ENCODE measurements around the gene POMC.
A peak's percentile ranks its signal among the peaks of the same experiment; 100 is the strongest.
"Not testable (repeated sequence)": the region's sequence is repeated elsewhere in the genome, so short reads cannot be mapped to it uniquely, and the experiment has no call there.

Gene POMC

GRCh38 chr2:25176138-25176537 is 7.8 kb upstream of the POMC start:
- no peak for DNase-seq

- DNase-seq = no peak
Measured at GRCh38 chr2:25174192-25174861, 5.9 kb upstream of the POMC start.

- no peak for DNase-seq
Measured at GRCh38 chr2:25173719-25174118, 5.3 kb upstream of the POMC start.

- DNase-seq = no peak
Measured at GRCh38 chr2:25170888-25171287, 2.5 kb upstream of the POMC start.

GRCh38 chr2:25169073-25169470 is 692 bp upstream of the POMC start:
- DNase-seq = no peak

DNA sequence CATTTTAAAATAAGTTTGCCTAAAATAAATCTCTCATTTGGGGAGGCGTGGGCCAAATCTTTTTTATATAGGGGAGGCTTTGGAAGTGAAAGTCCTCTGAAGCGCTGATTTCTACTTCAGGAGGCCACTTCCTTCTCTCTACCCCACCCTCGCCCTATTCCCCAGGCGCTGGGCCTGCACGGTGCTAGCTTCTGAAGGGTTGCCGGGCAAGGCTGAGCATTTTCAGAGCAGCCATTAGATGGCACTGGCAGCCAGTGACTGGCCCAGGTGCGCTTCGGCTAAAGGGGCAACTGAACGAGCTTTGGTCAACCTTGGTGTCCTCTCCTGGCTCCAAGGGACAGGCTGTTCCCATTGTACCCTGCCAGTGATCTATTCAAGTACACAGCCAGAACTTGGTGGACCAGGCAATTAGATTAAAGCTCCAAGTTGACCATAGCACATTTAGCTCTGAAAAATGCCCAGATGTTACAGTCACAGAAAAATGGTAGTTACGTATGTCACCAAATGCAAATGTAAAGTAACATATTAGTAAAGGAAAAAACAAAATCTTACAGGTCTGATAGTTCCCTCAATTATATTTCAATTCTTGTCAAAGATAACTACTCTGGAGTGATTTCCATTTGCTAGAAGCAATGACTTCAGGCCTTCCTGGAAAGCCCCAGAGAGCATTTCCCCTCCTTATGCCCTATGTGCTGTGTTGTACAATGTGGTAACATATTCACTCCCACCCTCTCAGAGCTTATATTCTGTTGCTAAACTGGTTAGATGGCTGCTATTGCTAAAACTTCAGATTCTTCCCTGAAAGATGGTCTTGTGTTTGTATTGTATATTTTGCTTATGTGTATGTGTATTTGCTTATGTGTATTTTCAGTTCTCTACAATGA is 2.1 kb downstream of the POMC start:
- DNase-seq = peak; percentile 41

DNA sequence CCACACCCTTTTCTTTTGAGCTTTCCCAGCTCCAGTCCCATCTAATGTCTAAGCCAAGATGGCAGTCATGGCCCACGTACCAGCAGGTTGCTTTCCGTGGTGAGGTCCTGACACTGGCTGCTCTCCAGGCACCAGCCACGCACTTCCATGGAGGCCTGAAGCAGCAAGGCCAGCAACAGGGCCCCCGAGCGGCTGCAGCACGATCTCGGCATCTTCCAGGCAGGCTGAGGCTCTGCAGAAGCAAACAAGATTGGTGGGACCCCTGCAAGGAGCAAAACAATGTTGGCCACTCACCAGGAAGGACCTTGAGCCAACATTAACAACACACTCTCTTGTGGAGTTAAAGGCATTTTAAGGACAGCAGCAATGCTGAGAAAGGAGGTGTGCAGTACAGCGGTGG is 3.8 kb downstream of the POMC start:
- DNase-seq = no peak

DNA sequence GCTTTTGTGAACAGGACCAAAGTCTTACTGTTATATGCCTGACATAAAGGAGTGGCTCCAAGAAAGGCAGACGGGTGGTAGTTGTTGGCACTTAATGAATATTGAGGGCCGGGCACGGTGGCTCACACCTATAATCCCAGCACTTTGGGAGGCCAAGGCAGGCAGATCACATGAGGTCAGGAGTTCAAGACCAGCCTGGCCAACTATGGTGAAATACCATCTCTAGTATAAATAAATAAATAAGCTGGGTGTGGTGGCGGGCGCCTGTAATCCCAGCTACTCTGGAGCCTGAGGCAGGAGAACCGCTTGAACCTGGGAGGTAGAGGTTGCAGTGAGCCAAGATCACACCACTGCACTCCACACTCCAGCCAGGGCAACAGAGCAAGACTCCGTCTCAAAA is 6.3 kb downstream of the POMC start:
- not testable (repeated sequence) for DNase-seq

GRCh38 chr2:25161055-25161781 is 7.2 kb downstream of the POMC start:
- peak; percentile 67 for DNase-seq

DNA sequence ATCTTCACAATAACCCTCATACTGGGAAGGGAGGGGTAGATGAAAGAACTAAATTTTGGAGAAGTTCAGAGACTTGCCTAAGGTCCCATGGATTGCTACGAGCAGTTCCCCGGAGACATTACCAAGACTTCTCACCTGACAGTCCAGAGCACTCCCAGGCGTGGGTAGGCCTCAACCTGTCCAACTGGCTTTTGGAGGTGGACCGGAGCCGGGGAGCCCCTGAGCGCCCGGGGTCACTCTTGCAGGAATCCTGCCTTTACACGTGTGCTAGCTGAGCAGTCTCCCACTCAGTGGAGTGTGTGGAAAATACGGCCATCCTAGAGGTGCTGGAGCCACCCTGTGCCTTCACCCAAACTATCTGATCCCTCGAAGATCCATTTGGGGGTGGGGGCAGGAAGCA is 8.0 kb downstream of the POMC start:
- DNase-seq = no peak

GRCh38 chr2:25159949-25160348 is 8.4 kb downstream of the POMC start:
- no peak for DNase-seq

GRCh38 chr2:25158096-25158852 is 10.1 kb downstream of the POMC start:
- no peak for DNase-seq

GRCh38 chr2:25155401-25155800 is 13.0 kb downstream of the POMC start:
- DNase-seq = no peak

- DNase-seq = no peak
Measured at GRCh38 chr2:25151718-25152117, 16.7 kb downstream of the POMC start.

DNA sequence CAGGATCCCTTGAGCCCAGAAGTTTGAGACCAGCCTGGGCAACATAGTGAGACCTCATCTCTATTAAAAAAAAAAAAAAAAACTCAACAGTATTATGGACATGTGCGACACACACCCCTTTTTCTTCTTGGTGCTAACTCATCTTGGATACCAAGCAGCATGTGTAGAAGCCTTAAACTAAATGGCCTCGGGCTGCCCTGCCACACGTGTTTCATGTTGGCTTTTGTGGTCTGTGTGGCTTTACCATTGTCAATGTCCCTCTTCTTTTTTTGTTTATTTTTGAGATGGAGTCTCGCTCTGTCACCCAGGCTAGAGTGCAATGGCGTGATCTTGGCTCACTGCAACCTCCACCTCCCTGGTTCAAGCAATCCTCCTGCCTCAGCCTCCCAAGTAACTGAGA is 17.4 kb downstream of the POMC start:
- DNase-seq = not testable (repeated sequence)

- no peak for DNase-seq
Measured at GRCh38 chr2:25149646-25150045, 18.7 kb downstream of the POMC start.

DNA sequence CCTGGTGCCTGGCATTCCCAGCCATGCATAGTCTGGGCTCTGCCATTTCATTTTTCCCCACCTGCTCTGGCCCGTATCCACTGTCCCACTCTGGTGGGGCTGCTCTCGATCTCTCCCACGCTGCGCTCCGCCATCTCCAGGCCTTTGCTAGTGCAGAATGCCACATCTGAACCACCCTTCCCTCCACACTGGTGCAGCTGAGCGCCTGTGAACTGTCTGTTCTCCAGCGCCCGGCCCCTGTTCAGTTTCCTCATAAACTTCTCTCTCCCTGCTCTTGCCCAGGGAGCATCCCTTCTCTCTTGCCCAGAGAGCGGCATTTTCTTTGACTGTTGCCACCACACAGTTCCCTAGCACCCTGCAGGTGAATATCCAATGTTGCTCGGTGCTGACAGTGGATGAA is 21.5 kb downstream of the POMC start:
- no peak for DNase-seq

GRCh38 chr2:25145803-25146202 is 22.6 kb downstream of the POMC start:
- DNase-seq = no peak

DNA sequence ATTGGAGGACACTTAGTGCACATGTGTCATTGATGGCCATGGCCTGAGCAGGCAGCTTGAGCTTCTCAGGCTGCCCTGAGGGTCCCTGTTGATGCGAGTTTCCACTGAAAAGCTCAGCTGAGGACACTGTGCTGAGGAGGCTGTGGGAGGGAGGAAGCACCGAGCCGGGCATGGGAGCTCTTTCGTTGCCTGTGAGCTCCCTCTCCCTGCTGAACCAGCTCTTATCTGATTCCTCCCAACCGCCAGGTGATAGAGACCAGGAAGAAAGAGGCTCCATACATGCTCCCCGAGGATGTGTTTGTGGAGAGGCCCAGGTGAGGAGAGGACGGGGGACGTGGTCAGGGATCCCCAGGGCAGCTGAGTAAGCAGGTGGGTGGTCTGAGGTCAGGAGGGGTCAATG is 27.3 kb downstream of the POMC start:
- DNase-seq = no peak

DNA sequence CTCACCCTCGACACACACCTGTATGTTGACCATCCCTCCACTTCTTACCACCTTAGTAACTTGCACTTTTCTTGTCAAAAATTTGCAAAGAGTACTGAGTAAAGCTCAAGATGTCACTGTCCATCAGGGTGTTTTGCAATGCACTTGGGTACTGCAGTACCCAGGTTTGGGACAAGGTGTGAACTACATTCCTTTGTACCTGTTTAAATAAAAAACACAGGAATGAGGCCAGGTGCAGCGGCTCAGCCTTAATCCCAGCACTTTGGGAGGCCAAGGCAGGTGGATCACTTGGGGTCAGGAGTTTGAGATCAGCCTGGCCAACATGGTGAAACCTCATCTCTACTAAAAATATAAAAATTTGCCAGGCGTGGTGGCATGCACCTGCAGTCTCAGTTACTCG is 27.8 kb downstream of the POMC start:
- DNase-seq = not testable (repeated sequence)

GRCh38 chr2:25132693-25133092 is 35.7 kb downstream of the POMC start:
- no peak for DNase-seq

DNA sequence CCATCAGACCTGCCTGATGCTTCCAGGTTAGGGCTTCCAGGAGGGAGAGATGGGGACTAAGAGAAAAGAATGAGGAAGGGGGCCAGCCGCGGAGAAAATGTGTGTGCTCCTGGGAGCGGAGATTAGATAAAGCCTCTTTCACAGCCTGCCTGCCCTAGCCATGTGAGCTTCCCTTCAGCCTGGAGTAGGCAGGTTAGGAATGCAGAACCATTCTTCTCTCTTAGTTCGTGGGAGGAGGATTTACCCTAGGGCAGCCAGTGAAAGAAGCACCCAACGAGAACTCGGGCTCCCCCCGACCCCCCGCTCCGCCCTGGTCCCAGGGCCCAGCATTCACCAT is 36.1 kb downstream of the POMC start:
- no peak for DNase-seq
